Testis (tissue), 3 donors: ENCODE data around the gene PHF2. TPM values are rescaled to one million over a fixed set of nuclear protein-coding genes. Genes with fewer than 3 reads are reported as not detected.

Source experiments
- DNase-seq: peaks from one replicate; pipeline ENCODE4 v3.0.0-alpha.2; 2019
- H3K27ac ChIP-seq, 2 donors: fragments of 200-600 bp; sonication (generic); one replicate each; pipeline ENCODE4 v1.5.1; 2019
- H3K27me3 ChIP-seq: fragments of 200-600 bp; sonication (generic); one replicate; pipeline ENCODE4 v1.5.1; 2019
- H3K36me3 ChIP-seq: fragments of 200-600 bp; sonication (generic); one replicate; pipeline ENCODE4 v1.5.1; 2017; ENCODE audit warnings: low read depth; ENCODE audit errors: missing control alignments
- H3K4me1 ChIP-seq: fragments of 200-600 bp; sonication (generic); one replicate; pipeline ENCODE4 v1.5.1; 2019
- H3K4me3 ChIP-seq, 2 donors: fragments of 200-600 bp; sonication (generic); one replicate each; pipeline ENCODE4 v1.5.1; 2017 to 2019
- H3K9me3 ChIP-seq: fragments of 200-600 bp; sonication (generic); one replicate; pipeline ENCODE4 v1.5.1; 2017
- POLR2A ChIP-seq: fragments of 450-650 bp; IDR thresholded peaks from one replicate; pipeline ENCODE4 v1.6.1; 2017; ENCODE audit warnings: antibody characterized with exemption, mild to moderate bottlenecking, moderate library complexity
- WGBS, 2 donors: methylation state at CpG; one replicate each; pipeline ENCODE4 v1.1.5; 2018; 5-methylcytosine and 5-hydroxymethylcytosine counted together
- intact Hi-C: fragments of 100-400 bp; cut with DNase I; formaldehyde crosslinking; loops from one replicate; pipeline ENCODE4 v1.15.1; 2023; ENCODE audit warnings: low total_unique reads
- polyA plus RNA-seq: library from polyadenylated mRNA; stranded (reverse); fragments of 350-450 nt; fragmentation: Illumina TruSeq; extraction: RNeasy Lipid Tissue Mini Kit (QIAGEN cat#74804); gene quantifications from one replicate; pipeline ENCODE4 v1.2.3, GENCODE V29; 2014; ENCODE audit warnings: low read depth, low replicate concordance; ENCODE audit not compliant: insufficient read depth
- total RNA-seq, 2 donors: library from RNA; depleted of rRNA; stranded (reverse); fragments of >200 nt; gene quantifications; one replicate each; pipeline ENCODE4 v1.2.3, GENCODE V29; 2016
- TF ChIP-seq, protein P1 (sequence below), 3 experiments: fragments of 450-650 bp in 2 of 3; fragments of 200-600 bp in 1 of 3; sonication (generic) in 1 of 3; IDR thresholded peaks; one replicate each; pipeline ENCODE4 v1.5.1; 2016 to 2019; ENCODE audit warnings: antibody characterized with exemption in 3 of 3, mild to moderate bottlenecking in 2 of 3, moderate library complexity in 1 of 3

The PHF2 gene
- total and polyA plus RNA-seq, 3 donors from 2014 or later, result 19.6 to 22.1 (median 20.6) TPM

DNA sequence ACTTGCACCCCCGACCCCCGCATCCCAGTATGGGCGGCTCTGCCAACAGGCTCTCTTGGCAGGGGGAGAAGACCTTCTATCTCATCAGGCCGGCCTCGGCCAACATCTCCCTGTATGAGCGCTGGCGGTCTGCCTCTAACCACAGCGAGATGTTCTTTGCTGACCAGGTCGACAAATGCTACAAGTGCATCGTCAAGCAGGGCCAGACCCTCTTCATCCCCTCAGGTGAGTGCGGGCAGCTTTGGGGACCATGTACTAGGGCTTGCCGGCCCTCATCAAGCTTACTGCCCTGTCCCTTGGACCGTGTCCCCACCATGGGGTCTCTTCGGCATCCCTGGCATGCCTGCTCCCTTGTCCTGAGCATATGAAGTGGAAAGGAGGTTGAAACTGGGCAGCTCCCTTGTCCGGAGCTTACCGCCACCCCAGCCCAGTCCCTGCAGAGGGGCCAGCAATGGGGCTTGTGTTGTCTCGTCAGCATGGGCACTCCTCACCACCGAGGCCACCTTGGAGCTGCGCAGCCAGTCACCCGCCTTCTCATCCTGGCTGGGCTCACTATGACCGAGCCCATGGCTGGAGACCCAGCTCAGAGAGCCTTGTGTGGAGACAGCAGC, 78.1 kb downstream of the PHF2 start:
- 94 to 99% methylated on average over 17 to 21 of the region's 21 CpGs for WGBS, 2 donors
- Histone ChIP-seq H3K27me3 (no peaks in the 10 kb centered on the region), H3K36me3 (no peaks in the 10 kb centered on the region), H3K9me3 (no peaks in the 10 kb centered on the region), H3K4me3 (no peak overlapping the region), H3K27ac (no peak overlapping the region), H3K4me1 (no peaks in the 10 kb centered on the region)
- DNase-seq, result no peak
- TF ChIP-seq POLR2A, result no peak
- TF ChIP-seq, protein P1, sequence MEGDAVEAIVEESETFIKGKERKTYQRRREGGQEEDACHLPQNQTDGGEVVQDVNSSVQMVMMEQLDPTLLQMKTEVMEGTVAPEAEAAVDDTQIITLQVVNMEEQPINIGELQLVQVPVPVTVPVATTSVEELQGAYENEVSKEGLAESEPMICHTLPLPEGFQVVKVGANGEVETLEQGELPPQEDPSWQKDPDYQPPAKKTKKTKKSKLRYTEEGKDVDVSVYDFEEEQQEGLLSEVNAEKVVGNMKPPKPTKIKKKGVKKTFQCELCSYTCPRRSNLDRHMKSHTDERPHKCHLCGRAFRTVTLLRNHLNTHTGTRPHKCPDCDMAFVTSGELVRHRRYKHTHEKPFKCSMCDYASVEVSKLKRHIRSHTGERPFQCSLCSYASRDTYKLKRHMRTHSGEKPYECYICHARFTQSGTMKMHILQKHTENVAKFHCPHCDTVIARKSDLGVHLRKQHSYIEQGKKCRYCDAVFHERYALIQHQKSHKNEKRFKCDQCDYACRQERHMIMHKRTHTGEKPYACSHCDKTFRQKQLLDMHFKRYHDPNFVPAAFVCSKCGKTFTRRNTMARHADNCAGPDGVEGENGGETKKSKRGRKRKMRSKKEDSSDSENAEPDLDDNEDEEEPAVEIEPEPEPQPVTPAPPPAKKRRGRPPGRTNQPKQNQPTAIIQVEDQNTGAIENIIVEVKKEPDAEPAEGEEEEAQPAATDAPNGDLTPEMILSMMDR (IDR thresholded peaks at IDR 0.05), result no peak
- intact Hi-C loops, result no loop called here

DNA sequence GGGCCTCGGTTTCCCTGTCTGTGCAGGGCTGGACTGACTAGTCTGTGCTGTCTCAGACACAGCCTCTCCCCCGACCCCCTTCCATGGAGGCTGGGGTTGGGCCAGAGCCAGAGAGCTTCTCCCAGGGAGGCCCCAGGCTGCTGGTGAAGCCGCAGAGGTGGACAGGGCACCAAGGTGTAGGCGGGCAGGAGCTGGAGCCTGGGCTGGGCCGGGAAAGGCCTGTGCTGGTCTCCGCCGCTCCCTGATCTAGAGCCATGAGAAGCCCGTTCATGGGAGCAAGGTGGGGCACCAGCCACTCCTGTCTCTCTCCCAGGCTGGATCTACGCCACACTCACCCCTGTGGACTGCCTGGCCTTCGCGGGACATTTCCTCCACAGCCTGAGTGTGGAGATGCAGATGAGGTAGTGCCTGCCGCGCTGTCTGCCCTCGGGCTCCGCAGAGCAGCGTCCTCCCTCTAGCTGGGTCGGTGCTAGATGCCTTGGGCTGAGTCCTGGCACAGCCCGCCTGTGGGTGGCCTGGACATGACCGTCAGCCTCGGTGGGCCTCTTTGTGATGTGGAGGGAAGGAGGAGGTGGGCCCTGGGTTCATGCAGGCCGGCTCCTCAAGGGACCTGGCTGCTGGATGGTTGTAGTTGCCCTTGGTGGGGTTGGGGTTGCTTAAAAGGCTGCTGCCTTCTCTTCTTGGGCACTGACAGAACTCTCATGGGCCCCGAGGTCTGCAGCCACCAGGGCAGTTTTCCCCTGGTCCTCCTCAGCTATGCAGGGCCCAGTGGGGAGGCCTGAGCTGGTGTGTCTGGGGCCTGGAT, 79.4 kb downstream of the PHF2 start:
- no peak overlapping the region for H3K27ac ChIP-seq
- intact Hi-C loops, result no loop called here
- H3K4me1 ChIP-seq, result no peaks in the 10 kb centered on the region
- WGBS, 2 donors, result 94% methylated on average over 11 to 22 of the region's 22 CpGs
- no peak overlapping the region for H3K4me3 ChIP-seq
- no peaks in the 10 kb centered on the region for H3K27me3 ChIP-seq
- no peaks in the 10 kb centered on the region for H3K36me3 ChIP-seq
- no peaks in the 10 kb centered on the region for H3K9me3 ChIP-seq
- no peak for TF ChIP-seq POLR2A
- TF ChIP-seq, protein P1 (IDR thresholded peaks at IDR 0.05), result no peak
- DNase-seq, result no peak

DNA sequence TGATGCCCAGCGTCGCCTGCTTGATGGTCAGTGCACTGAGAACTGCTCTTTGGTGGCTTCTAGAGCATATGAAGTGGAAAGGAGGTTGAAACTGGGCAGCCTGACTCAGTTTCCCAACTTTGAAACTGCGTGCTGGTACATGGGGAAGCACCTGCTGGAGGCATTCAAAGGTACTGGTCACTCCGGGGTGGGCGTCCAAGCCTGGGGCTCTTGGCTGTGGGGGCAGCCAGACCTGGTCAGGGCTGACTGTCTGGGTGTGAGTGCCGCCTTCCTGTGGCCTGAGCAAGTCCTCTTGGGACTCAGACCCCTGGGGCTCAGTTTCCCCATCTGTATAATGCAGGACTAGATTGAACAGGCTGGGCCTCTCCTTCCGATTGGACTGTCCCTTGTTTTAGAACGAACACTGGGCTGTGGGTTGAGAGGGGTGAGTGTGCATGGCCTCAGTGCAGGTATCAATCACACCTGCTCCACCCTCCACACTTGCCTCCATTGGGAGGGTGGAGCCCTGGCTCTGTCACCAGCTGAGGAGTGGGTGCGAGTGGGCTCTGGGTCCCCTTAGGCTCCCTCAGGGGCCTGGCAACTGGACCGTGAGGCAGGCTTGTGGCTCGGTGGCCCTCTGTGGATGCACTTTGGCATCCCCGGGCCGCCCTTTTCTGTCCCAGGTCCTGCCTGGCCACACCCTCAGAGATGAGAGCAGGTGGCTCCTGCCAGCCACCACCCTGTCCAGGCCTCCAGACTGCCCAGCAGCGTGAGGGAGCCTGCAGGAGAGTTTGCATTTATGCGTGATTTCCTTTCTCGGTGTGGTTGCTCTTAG, 80.2 kb downstream of the PHF2 start:
- no peaks in the 10 kb centered on the region for H3K27me3 ChIP-seq
- H3K9me3 ChIP-seq, result no peaks in the 10 kb centered on the region
- H3K4me3 ChIP-seq, result no peak overlapping the region
- intact Hi-C loops, result no loop called here
- no peak for DNase-seq
- no peak overlapping the region for H3K27ac ChIP-seq
- no peak for TF ChIP-seq POLR2A
- TF ChIP-seq, protein P1 (IDR thresholded peaks at IDR 0.05), result no peak
- H3K4me1 ChIP-seq, result no peaks in the 10 kb centered on the region
- WGBS, 2 donors, result 93 to 94% methylated on average over 12 to 16 of the region's 16 CpGs
- H3K36me3 ChIP-seq, result no peaks in the 10 kb centered on the region

DNA sequence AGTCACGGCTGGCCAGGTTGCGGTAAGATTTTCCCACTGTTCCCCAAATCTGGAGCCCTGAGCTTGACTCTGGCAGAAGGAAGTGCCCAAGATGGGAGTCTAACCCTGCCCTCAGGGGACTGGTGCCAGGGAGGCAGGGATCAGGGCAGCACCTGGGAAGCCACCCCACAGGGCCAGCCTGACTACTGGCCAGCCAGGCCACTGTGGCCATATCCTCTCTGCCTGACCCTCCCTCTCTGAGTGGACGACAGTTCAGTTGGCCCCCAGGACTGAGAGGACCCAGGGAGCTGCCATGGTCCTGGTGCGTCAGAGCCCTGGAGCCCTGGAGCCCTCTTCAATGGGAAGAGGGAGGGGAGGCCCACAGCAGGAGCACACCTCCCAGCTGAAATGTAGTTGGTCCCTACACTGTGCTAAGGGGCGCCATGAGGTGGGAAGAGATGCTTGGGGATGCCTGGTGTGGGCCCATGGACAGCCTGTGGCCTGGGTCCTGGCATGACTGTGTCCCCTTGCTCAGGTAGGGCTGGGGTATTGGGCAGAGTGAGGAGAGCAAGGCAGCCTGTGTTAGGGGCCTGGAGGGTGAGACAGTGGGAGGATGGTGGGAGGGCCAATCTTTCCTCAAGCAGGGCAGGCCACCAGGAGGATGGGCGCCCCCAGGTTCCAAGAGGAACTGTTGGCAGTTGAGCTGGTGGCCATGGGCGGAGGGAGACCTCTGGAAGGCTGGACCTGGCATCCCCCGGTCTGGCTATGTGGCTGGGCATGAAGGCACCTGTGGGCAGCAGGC, 81.1 kb downstream of the PHF2 start:
- intact Hi-C loops, result no loop called here
- H3K4me1 ChIP-seq, result no peaks in the 10 kb centered on the region
- no peaks in the 10 kb centered on the region for H3K9me3 ChIP-seq
- WGBS, 2 donors, result 97 to 98% methylated on average over 5 to 8 of the region's 8 CpGs
- H3K27me3 ChIP-seq, result no peaks in the 10 kb centered on the region
- no peaks in the 10 kb centered on the region for H3K36me3 ChIP-seq
- H3K27ac ChIP-seq, result no peak overlapping the region
- H3K4me3 ChIP-seq, result no peak overlapping the region
- DNase-seq, result no peak
- TF ChIP-seq POLR2A, result no peak
- TF ChIP-seq, protein P1 (IDR thresholded peaks at IDR 0.05), result no peak
